ENCODE data around the gene MB21D2.

MB21D2 gene

DNA sequence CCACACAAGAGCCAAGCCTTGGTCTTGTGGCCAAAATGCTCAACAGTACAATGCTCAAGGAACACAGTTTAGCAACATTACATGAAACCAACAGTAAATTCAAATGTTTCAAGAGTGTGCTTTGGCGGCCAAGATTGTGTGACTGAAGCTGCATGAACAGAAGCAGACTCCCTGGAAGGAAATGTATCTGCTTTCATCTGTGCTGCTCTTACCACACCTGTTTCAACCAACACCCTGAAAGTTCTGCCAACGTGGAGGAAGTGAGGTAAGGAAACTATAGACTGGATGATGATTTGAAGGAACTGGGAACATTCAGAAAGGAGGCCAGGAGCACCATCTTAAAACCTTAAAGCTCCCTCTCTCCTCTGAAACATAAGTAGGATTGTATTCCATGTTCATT is 55.7 kb downstream of the MB21D2 start:
- no peak overlapping the region for H3K4me3 ChIP-seq (ENCODE audit: control insufficient read depth, low read depth, low read length)
- TF ChIP-seq, protein P1, sequence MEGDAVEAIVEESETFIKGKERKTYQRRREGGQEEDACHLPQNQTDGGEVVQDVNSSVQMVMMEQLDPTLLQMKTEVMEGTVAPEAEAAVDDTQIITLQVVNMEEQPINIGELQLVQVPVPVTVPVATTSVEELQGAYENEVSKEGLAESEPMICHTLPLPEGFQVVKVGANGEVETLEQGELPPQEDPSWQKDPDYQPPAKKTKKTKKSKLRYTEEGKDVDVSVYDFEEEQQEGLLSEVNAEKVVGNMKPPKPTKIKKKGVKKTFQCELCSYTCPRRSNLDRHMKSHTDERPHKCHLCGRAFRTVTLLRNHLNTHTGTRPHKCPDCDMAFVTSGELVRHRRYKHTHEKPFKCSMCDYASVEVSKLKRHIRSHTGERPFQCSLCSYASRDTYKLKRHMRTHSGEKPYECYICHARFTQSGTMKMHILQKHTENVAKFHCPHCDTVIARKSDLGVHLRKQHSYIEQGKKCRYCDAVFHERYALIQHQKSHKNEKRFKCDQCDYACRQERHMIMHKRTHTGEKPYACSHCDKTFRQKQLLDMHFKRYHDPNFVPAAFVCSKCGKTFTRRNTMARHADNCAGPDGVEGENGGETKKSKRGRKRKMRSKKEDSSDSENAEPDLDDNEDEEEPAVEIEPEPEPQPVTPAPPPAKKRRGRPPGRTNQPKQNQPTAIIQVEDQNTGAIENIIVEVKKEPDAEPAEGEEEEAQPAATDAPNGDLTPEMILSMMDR (IDR thresholded peaks at IDR 0.05; ENCODE audit: control insufficient read depth, insufficient read depth, low read depth, low read length, missing control alignments), result no peak
- DNase-seq (ENCODE audit: low read depth), result no peak

DNA sequence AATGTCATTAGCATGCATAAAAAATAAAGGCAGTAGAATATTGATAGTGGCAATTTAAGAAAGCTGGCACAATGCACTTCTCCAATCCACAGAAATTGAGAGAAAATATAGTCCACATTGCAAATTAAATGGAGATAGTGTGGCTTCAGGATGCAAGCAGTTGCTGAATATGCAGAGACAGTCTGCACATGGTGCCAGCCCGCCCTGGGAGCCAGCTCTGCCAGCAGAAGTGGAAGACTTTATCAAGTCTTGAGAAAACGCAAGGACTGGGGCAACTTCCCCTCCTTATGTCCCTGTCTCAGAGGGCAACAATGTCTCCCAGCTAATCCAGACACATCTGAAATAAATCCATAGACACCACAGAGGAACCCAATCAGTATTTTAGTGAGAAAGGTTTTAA is 57.2 kb downstream of the MB21D2 start:
- H3K4me3 ChIP-seq (ENCODE audit: control insufficient read depth, low read depth, low read length), result no peak overlapping the region
- TF ChIP-seq, protein P1 (IDR thresholded peaks at IDR 0.05; ENCODE audit: control insufficient read depth, insufficient read depth, low read depth, low read length, missing control alignments), result no peak
- DNase-seq (ENCODE audit: low read depth), result no peak

DNA sequence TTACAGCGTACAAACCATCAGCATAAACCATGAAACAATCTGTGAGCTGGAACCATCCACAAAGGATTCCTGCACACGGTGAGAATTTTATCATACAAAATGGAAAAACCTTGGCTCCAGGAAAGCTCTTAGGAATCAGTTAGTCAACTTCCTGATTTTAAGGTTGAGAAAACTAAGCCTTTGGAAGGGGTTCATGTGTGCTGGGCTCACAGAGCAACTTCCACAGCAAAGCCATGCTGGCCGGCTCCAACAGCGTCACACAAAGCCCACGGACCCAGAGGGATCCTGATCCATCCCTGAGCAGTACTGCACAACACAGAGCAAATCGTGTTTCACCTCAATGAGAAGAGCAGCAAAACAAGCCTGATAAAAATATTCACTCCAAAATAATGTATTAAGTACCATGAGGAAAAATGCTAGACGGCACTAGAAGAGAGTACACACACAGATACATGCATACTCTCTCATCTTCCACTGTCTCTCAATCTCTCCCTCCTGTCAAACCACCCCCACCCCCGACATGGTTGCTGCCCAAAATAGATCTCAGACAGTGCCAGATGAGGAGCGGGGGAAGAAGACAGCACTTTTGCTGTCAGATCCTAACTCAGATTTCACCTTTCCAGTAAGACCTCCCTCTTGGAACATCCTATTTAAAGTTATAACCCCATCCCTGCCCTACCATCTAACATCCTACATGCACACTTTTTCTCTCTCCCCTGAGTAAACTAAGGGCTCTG is 58.6 kb downstream of the MB21D2 start:
- TF ChIP-seq, protein P1 (IDR thresholded peaks at IDR 0.05; ENCODE audit: control insufficient read depth, insufficient read depth, low read depth, low read length, missing control alignments), result no peak
- no peak for DNase-seq (ENCODE audit: low read depth)
- no peak overlapping the region for H3K4me3 ChIP-seq (ENCODE audit: control insufficient read depth, low read depth, low read length)

DNA sequence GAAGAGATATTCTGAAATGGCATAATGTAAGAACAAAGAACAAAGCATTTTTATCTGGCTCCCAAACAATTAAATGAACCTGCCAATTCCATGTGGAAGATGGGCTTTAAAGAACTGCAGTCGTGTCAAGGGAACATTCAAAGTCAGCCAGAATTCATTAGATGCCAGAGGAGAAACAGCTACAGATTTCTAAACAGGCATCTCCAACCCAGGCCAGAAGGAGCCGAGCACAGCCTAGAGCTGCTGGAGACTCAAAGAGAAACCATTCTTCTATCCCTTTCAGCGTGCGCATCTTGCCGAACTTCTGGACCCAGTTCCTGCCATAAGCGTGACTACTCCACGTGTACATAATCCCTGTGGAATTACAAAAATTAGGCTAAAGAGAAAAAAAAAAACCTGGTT is 60.4 kb downstream of the MB21D2 start:
- no peak overlapping the region; the same call in 1 of the 2 replicates for H3K4me3 ChIP-seq (ENCODE audit: control insufficient read depth, low read depth, low read length)
- TF ChIP-seq, protein P1 (IDR thresholded peaks at IDR 0.05; ENCODE audit: control insufficient read depth, insufficient read depth, low read depth, low read length, missing control alignments), result no peak
- DNase-seq (ENCODE audit: low read depth), result peak; percentile 45

DNA sequence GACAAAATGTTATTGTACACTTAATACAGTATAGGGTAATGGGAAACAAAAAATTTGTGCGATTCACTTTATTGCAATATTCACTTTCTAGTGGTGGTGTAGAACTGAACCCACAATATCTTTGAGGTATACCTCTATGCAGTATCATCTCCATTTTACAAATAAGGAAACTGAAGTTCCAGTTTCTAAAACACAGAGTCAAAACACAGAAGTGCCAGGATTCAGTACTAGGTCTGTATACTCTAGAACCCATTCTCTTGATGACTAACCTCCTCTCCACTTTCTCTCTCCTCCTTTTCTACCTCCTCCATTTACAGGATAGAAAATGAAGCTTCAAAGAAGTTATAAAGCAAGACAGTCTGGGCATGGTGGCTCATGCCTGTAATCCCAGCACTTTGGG is 62.2 kb downstream of the MB21D2 start:
- H3K4me3 ChIP-seq (ENCODE audit: control insufficient read depth, low read depth, low read length), result no peak overlapping the region
- no peak for DNase-seq (ENCODE audit: low read depth)
- TF ChIP-seq, protein P1 (IDR thresholded peaks at IDR 0.05; ENCODE audit: control insufficient read depth, insufficient read depth, low read depth, low read length, missing control alignments), result no peak

DNA sequence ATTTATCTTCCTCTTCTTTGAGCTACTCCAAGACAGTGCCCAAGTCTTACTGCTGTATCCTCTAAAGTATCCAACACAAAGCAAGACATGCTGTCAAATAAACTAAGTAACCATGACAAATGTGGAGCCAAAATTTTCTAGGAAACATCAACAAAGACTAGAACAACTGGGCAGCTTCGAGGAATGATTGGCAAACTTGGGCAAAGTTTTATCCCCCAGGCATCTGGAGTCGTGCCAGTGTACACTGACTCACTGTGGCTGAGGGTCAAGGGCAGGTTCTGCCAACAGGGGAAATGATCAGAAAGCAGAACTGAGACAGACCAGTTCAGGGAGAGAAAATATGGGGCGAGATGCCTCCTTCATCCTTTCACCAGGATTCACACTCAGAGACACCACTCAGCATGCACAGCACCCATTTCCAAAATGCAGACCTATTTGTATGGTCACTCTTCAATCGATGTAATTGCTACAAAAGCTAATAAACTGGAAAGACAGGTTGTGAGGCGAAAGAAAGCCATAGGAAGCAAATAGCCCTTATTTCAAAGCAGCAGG is 65.8 kb downstream of the MB21D2 start:
- no peak for DNase-seq (ENCODE audit: low read depth)
- no peak overlapping the region for H3K4me3 ChIP-seq (ENCODE audit: control insufficient read depth, low read depth, low read length)
- TF ChIP-seq, protein P1 (IDR thresholded peaks at IDR 0.05; ENCODE audit: control insufficient read depth, insufficient read depth, low read depth, low read length, missing control alignments), result no peak

Data from AG09309 (cell line).